ENCODE data around the gene GRID2.

GRCh38 chr4:92535599-92535998 lies 231.8 kb downstream of the GRID2 start:
- TF ChIP-seq CTCF (IDR thresholded peaks at IDR 0.05): no peak
- no peak for TF ChIP-seq POLR2AphosphoS5 (IDR thresholded peaks at IDR 0.05)
- no peak for TF ChIP-seq EP300 (IDR thresholded peaks at IDR 0.05)

All from stomach (tissue), 4 donors.